Chondrocyte (in vitro differentiated cells): ENCODE results near the gene CNTN6. TPM values are rescaled to one million over a fixed set of nuclear protein-coding genes. Genes with fewer than 3 reads are reported as not detected.

Source experiments
- DNase-seq: peaks from one replicate; pipeline ENCODE4 v3.0.0; 2021; ENCODE audit warnings: mixed read lengths, low spot score
- H3K27ac Mint-ChIP-seq: one replicate; pipeline ENCODE4 v1.8.0; 2021; ENCODE audit warnings: mild to moderate bottlenecking, moderate library complexity, mixed read lengths; ENCODE audit not compliant: unreplicated experiment
- H3K27me3 Mint-ChIP-seq: 2 replicates; pipeline ENCODE4 v1.8.0; 2021; ENCODE audit warnings: low read depth, mixed read lengths
- H3K36me3 Mint-ChIP-seq: 2 replicates; pipeline ENCODE4 v1.8.0; 2021; ENCODE audit warnings: low read depth, mixed read lengths
- H3K4me1 Mint-ChIP-seq: 2 replicates; pipeline ENCODE4 v1.8.0; 2021; ENCODE audit warnings: low read depth, mild to moderate bottlenecking, mixed read lengths
- H3K4me3 Mint-ChIP-seq: one replicate; pipeline ENCODE4 v1.8.0; 2021; ENCODE audit warnings: mild to moderate bottlenecking, moderate library complexity, mixed read lengths; ENCODE audit not compliant: unreplicated experiment
- H3K9me3 Mint-ChIP-seq: 2 replicates; pipeline ENCODE4 v1.8.0; 2021; ENCODE audit warnings: low read depth, mixed read lengths
- CTCF ChIP-seq: fragments of 200-600 bp; sonication (generic); IDR thresholded peaks from 2 replicates; pipeline ENCODE4 v1.5.0; 2021; ENCODE audit warnings: antibody characterized with exemption, mild to moderate bottlenecking, moderate library complexity
- total RNA-seq: library from RNA; stranded (reverse); gene quantifications from 3 replicates; pipeline ENCODE4 v1.2.1, GENCODE V29; 2021

CNTN6 gene
- total RNA-seq, 1 donor from 2014 or later: 2.2 TPM

GRCh38 chr3:1294586-1294985, 201.8 kb downstream of the CNTN6 start:
- no peak overlapping the region for H3K27ac Mint-ChIP-seq
- no peak overlapping the region for H3K4me3 Mint-ChIP-seq
- H3K4me1 Mint-ChIP-seq: peaks cover 4% of the 10 kb centered on the region
- no peak for DNase-seq
- H3K27me3 Mint-ChIP-seq: no peaks in the 10 kb centered on the region
- no peak for TF ChIP-seq CTCF
- no peaks in the 10 kb centered on the region for H3K36me3 Mint-ChIP-seq
- H3K9me3 Mint-ChIP-seq: no peaks in the 10 kb centered on the region

GRCh38 chr3:1318296-1319005, 225.6 kb downstream of the CNTN6 start:
- H3K4me3 Mint-ChIP-seq: no peak overlapping the region
- no peaks in the 10 kb centered on the region for H3K36me3 Mint-ChIP-seq
- no peak overlapping the region for H3K27ac Mint-ChIP-seq
- H3K4me1 Mint-ChIP-seq: no peaks in the 10 kb centered on the region
- no peaks in the 10 kb centered on the region for H3K9me3 Mint-ChIP-seq
- DNase-seq: no peak
- no peaks in the 10 kb centered on the region for H3K27me3 Mint-ChIP-seq
- no peak for TF ChIP-seq CTCF

- DNase-seq: no peak
- Mint-ChIP-seq H3K27me3 (no peaks in the 10 kb centered on the region), H3K36me3 (no peaks in the 10 kb centered on the region), H3K27ac (no peak overlapping the region), H3K4me3 (no peak overlapping the region), H3K9me3 (peaks cover 5% of the 10 kb centered on the region), H3K4me1 (no peaks in the 10 kb centered on the region)
- TF ChIP-seq CTCF: no peak
Measured at GRCh38 chr3:1326546-1326945, 233.7 kb downstream of the CNTN6 start.

DNA sequence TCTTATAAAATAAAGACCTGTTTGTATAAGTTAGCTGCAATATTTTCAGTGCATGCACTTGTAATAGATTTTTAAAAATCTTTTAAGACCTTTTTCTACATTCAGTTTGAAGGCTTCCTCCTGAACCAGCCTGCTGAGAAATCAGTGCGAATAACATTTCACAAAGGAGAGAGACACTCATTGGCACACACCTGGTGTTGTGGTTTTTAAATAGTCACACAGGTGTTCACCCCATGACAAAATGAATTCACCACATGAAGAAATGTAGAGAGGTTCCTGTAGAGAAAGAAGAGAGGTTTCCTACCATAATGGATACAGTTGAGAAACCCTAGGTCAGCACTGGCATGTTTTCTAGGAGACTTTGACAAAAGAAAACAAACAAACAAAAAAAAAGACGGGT, 237.3 kb downstream of the CNTN6 start:
- Mint-ChIP-seq H3K4me3 (no peak overlapping the region), H3K4me1 (peaks cover 4% of the 10 kb centered on the region), H3K27ac (no peak overlapping the region), H3K27me3 (no peaks in the 10 kb centered on the region), H3K9me3 (peaks cover 5% of the 10 kb centered on the region), H3K36me3 (no peaks in the 10 kb centered on the region)
- TF ChIP-seq CTCF: no peak
- DNase-seq: no peak

DNA sequence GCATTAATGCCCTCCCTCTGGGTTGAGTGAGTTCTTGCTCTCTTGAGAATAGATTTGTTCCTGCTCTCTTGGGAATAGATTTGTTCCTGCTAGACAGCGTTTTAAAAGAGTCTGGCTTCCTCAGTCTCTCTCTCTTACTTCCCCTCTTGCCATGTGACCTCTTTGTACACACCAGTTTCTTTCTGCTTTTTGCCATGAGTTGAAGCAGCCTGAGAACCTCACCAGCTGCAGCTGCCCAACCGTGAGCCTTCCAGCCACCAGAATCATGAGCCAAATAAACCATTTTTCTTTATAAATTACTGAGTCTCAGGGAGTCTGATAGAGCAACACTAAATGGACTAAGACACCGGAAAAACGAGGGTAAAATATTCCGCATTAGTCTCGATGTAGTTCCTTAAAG, 253.6 kb downstream of the CNTN6 start:
- Mint-ChIP-seq H3K36me3 (no peaks in the 10 kb centered on the region), H3K27ac (no peak overlapping the region), H3K4me1 (no peaks in the 10 kb centered on the region), H3K9me3 (no peaks in the 10 kb centered on the region), H3K4me3 (no peak overlapping the region), H3K27me3 (no peaks in the 10 kb centered on the region)
- no peak for DNase-seq
- TF ChIP-seq CTCF: no peak
